GM12873 (cell line): ENCODE measurements around the gene DRICH1.

Experiments used
- CTCF ChIP-seq: IDR thresholded peaks from 2 replicates; pipeline ENCODE4 v1.5.1; 2012; ENCODE audit warnings: low read depth, mild to moderate bottlenecking, moderate library complexity, low read length, control low read depth; ENCODE audit not compliant: insufficient read depth; ENCODE audit errors: missing control alignments

The DRICH1 gene

GRCh38 chr22:23579870-23580575, 52.1 kb downstream of the DRICH1 start, which contains the start of gene IGLL1:
TSS of gene IGLL1 (minus strand) at chr22:23580290. CDS start at chr22:23580190, 100 bp downstream.
- no peak for TF ChIP-seq CTCF

- no peak for TF ChIP-seq CTCF
These were observed 52.8 kb downstream of the DRICH1 start for GRCh38 chr22:23579280-23579679.

GRCh38 chr22:23578306-23578705, 53.8 kb downstream of the DRICH1 start:
- TF ChIP-seq CTCF, result no peak

- no peak for TF ChIP-seq CTCF
These were observed 55.4 kb downstream of the DRICH1 start for GRCh38 chr22:23576681-23577080.

GRCh38 chr22:23575601-23576000, 56.5 kb downstream of the DRICH1 start:
- TF ChIP-seq CTCF, result no peak

GRCh38 chr22:23574877-23575276, 57.2 kb downstream of the DRICH1 start:
- no peak for TF ChIP-seq CTCF

- TF ChIP-seq CTCF, result no peak
These were observed 57.7 kb downstream of the DRICH1 start for GRCh38 chr22:23574371-23574811.
